NCI-H146 (cell line): ENCODE measurements around the gene RFTN2.
"Not testable (repeated sequence)": the region's sequence is repeated elsewhere in the genome, so short reads cannot be mapped to it uniquely, and the experiment has no call there.

Source experiments
- DNase-seq: peaks from one replicate; lab custom pipeline; 2025; lab: John Stamatoyannopoulos, UW

The RFTN2 gene

DNA sequence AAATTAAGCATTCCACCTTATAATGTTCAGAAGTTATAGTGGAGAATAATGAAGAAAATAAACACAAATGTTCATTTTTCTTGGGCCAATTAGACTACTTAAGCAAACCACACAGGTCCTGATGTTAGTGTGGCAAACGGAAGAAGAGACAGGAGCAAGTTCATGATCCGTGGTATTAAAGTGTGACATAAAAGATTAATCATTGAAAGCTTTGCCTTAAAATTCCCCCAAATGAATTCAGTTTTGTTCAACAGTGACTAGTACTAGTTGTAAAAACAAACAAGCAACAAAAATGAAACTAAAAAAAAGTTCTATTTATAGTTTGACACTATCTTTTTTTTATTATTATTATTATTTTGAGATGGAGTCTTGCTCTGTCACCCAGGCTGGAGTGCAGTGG, 73.7 kb downstream of the RFTN2 start:
- DNase-seq: no peak

- no peak for DNase-seq
Observed at GRCh38 chr2:197600306-197600705, 75.1 kb downstream of the RFTN2 start.

- DNase-seq: no peak
Observed at GRCh38 chr2:197599285-197599965, 76.0 kb downstream of the RFTN2 start.

GRCh38 chr2:197598450-197598849, 76.9 kb downstream of the RFTN2 start:
- no peak for DNase-seq

DNA sequence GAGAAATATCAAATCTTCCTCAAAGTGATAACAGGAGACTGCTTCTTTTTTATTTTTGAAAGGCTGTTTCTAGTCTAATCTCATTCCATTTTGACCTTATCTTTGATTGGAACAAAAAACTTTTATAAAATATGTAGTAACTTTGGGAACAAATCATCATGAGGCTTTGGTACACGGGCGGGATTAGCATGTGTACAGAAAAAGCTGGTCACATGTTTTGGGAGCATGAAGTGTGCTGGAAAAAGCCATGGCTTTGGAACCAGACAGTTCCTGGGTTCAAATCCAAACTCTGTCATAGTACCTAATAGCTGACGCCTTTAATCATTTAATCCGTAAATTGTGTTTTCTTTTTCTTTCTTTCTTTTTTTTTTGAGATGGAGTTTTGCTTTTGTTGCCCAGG, 78.2 kb downstream of the RFTN2 start:
- DNase-seq: no peak

- no peak for DNase-seq
Observed at GRCh38 chr2:197596766-197597165, 78.6 kb downstream of the RFTN2 start.

DNA sequence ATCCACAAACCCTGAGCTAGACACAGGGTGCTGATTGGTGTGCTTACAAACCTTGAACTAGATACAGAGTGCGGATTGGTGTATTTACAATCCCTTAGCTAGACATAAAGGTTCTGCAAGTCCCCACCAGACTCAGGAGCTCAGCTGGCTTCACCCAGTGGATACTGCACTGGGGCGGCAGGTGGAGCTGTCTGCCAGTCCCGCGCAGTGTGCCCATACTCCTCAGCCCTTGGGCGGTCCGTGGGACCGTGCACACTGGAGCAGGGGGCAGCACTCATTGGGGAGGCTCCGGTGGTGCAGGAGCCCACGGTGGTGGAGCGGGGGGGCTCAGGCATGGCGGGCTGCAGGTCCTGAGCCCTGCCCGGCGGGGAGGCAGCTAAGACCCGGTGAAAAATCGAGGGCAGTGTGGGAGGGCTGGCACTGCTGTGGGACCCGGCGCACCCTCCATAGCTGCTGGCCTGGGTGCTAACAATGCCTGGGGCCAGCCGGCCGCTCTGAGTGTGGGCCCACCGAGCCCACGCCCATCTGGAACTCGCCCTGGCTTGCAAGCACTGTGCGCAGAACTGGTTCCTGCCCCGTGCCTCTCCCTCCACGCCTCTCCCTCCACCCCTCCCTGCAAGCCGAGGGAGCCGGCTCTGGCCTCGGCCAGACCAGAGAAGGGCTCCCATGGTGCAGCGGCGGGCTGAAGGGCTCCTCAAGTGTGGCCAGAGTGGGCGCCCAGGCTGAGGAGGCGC, 83.9 kb downstream of the RFTN2 start:
- no peak for DNase-seq

DNA sequence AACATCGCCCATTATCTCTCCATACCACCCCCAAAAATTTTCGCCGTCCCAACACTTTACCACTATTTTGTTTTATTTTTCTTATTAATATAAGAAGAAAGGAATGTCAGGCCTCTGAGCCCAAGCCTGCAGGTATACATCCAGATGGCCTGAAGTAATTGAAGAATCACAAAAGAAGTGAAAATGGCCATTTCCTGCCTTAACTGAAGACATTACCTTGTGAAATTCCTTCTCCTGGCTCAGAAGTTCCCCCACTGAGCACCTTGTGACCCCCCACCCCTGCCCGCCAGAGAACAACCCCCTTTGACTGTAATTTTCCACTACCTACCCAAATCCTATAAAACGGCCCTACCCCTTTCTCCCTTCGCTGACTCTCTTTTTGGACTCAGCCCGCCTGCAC, 88.1 kb downstream of the RFTN2 start:
- not testable (repeated sequence) for DNase-seq

DNA sequence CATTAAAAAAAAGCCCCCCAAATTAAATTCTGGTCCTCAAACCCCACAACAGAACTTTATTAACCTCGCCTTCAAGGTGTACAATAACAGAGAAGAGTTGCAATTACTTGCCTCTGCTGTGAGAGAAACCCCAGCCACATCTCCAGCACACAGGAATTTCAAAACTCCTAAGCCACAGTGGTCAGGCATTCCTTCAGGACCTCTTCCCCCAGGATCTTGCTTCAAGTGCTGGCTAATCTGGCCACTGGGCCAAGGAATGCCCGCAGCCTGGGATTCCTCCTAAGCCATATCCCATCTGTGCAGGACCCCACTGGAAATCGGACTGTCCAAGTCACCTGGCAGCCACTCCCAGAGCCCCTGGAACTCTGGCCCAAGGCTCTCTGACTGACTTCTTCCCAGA, 95.2 kb downstream of the RFTN2 start:
- not testable (repeated sequence) for DNase-seq

GRCh38 chr2:197578294-197578693, 97.1 kb downstream of the RFTN2 start:
- DNase-seq: not testable (repeated sequence)

- DNase-seq: no peak
Observed at GRCh38 chr2:197577446-197577845, 97.9 kb downstream of the RFTN2 start.

DNA sequence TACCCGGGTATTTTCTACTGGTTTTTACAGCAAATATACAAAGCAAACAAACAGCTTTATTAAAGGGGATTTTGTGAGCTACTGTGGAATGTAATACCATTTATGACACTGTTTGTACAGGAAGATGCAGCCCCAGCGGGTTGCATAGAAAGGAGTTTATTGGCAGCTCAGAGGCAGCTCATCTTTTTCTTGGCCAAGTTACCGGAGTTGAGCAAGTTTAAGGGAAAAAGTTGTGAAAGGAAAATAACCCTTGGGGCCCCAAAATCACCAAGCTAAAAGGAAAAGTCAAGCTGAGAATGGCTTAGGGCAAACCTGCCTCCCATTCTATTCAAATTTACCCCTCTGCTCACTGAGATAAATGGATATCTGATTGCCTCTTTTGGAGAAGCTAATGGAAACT, 98.8 kb downstream of the RFTN2 start:
- no peak for DNase-seq

GRCh38 chr2:197575987-197576386, 99.4 kb downstream of the RFTN2 start:
- DNase-seq: no peak

GRCh38 chr2:197573608-197574007, 101.8 kb downstream of the RFTN2 start:
- DNase-seq: no peak

DNA sequence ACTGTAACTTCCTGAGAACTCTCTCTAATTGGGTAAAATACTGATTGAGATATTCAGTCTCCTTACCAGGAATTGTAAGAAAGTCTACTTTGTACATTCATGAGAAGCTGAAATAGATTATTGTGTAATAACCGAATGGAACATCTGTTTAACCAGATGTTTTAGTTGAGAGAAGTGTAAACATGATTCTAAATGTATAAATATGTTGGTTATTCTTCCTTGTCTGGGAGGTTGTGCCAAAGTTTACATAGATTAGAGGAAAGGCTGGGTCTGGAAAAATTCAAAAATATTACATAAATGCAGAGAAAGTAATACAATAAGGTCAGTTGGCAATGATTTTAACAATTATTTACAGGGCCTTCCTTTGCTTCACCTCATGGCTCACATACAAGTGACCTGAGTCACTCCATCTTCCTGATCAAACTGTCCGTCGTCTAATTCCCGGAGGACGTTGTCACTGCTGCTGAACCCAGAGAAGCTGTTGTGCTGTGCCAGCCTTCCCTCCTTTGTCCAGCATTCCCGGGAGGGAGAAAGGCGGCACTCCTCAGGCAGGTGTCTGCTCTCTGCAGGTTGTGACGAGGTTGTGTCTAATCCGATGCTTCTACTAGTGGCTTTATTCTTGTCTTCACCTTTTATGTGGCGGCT, 103.6 kb downstream of the RFTN2 start:
- DNase-seq: no peak

DNA sequence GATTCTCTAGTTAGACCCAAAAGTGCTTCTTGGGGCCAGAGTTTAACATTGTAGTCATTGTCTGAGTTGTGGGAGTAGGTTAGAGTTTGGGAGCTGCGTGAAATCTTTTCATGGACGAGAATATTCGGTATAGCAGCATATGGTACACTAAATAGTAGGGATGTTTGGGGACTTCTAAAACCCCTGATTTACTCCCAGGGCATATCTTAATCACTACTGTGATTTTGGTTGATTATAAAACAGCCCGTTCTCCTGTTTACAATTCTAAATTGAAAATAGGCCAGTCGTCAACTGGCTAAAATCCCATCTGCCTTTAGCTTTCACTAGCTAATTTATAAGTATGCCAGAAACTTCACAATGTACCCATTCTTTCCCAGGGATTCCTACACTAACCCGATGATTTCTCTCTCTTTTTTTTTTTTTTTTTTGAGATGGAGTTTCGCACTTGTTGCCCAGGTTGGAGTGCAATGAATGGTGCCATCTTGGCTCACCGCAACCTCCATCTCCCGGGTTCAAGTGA, 115.2 kb downstream of the RFTN2 start:
- DNase-seq: no peak

DNA sequence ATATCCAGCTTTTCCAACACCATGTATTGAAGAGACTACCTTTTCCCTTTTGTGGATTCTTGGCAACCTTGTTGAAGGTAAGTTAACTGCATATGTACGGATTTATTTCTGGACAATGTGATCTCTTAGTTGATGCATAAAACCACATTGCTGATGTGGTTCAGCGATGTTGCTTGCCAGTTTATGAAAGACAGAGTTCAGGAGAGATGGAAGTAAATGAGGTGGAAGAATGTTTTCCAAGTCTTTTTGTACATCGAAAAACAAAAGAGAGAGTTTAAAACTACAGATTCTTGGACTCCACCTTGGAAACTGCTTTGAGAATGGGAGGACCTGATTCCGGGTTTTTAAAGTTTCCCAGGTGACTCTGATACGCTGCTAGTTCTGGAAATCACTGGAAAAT, 115.7 kb downstream of the RFTN2 start:
- DNase-seq: no peak

DNA sequence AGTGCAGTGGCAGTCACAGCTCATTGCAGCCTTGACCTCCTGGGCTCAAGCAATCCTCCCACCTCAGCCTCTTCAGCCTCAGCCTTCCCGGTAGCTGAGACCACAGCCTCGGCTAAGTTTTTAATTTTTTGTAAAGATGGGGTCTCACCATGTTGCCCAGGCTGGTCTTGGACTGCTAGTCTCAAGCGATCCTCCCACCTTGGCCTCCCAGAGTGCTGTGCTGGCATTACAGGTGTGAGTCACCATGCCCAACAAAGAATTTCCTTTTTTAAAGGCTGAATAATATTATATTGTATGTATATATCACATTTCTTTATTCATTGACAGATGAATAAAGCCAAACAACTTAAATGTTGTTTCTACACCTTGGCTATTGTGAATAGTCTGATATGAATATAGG, 117.0 kb downstream of the RFTN2 start:
- DNase-seq: no peak

DNA sequence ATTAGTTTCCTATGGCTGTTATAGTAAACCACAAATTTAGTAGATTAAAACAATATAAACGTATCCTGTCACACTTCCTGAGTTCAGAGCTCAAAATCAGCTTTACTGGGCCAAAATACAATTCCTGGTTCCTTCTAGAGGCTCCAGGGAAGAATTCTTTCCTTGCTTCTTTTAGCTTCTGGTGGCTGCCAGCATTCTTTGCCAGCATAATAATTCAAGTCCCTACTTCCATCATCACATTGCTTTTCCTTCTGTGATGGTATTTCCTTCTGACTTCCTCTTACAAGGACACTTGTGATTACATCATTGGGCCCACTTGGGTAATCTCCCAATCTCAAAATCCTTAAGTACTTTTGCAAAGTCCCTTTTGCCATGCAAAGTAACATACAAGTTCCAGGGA, 118.9 kb downstream of the RFTN2 start:
- DNase-seq: no peak

- no peak for DNase-seq
Observed at GRCh38 chr2:197555467-197555866, 119.9 kb downstream of the RFTN2 start.

GRCh38 chr2:197551260-197551659, 124.1 kb downstream of the RFTN2 start:
- DNase-seq: not testable (repeated sequence)

DNA sequence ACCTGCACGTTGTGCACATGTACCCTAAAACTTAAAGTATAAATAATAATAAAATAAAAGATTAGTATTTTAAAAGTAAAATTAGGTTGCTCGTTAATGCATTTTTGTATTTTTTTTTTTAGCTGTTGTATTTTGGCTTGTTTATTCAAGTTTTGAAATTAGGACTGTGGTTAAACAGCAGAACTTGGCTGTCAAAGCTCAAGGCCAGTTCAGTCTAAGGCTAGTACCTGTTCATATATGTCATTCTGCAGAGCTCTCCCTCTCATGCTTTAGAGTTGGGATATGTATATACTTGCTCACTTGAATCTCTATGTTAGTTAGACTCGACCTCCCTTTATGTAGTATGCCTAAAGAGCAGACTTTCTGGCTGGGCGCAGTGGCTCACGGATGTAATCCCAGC, 126.8 kb downstream of the RFTN2 start:
- DNase-seq: no peak
